HG02588 (cell line): Measurements from ENCODE around the gene NEGR1.

Experiments
- ATAC-seq: cut with Tn5 transposase; IDR thresholded peaks from one replicate; pipeline ENCODE4 v1.9.1; 2021; ENCODE audit warnings: mild to moderate bottlenecking, moderate library complexity; ENCODE audit not compliant: unreplicated experiment

NEGR1 gene

DNA sequence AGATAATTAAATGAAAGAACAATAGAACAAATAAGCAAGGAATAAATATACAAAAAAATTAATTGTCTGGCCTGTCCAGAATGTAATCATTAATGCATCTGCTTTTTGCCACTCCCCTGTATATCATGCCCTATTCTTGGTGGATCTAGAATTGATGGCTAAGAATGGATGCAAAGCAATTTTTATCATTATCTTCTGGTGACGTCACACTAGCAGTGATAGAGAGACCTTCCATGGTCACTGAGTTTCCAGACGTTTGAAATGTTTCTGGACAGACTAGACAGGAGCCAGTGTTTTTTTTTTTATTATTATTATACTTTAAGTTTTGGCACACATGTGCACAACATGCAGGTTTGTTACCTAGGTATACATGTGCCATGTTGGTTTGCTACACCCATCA is 563.0 kb downstream of the NEGR1 start:
- no peak for ATAC-seq

DNA sequence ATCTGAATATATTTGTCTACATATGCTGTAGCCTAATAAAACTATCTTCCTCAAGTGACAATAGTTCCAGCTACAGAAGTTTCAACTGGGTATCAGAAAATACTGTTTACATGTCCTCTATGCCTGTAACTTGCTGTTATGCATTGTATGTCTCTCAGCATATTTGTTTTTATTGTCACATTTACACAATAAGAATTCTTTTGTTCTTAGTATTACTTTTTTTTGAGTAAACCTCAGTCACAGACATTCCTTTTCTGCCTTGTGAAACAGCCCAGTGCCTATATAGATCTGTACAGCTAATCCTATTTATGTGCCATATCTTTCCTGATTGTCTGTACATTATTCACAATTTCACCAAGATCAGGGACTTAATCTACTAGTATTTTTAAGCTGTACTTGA is 565.2 kb downstream of the NEGR1 start:
- no peak for ATAC-seq

DNA sequence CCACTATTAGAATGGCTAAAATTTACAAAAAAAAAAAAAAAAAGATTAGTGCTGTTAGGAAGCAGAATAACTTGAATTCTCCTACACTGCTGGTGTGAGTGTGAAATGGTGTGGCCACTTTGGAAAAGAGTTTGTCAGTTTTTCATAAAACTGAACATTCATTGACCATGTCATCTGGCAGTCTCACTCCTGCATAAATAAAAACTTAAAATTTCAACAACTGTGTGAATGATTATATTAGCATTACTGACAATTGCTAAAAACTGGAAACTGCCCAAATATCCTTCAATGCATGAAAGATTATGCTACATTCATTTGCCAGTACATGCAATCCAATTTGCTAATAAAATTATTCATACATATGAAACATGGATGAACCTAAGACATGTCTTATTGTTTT is 570.9 kb downstream of the NEGR1 start:
- no peak for ATAC-seq

DNA sequence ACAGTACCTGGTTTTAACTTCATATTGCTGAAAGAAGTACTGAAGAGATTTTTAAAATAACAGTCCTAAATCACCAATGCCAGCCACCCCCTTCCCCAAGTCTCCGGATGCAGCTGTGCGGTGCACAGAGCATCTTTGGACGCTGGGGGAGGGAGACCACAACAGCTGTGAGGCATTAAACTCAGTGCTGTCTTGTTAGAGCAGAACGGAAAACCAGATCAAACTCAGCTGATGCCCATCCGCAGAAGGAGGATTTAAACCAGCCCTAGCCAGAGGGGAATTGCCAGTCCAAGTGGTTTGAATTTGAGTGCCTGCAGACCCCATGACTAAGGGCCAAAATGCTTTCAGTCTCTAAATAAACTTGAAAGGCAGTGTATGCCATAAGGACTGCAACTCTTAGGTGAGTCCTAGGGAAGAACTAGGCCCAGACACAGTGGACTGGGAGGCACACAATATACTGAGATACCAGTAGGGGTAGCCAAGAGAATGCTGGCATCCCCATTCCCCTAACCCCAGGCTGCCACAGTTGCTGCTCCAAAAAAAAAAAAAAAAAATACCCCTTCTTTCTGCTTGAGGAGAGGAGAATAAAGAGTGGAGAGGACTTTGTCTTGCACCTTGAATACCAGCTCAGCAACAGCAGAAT is 576.2 kb downstream of the NEGR1 start:
- ATAC-seq: no peak

DNA sequence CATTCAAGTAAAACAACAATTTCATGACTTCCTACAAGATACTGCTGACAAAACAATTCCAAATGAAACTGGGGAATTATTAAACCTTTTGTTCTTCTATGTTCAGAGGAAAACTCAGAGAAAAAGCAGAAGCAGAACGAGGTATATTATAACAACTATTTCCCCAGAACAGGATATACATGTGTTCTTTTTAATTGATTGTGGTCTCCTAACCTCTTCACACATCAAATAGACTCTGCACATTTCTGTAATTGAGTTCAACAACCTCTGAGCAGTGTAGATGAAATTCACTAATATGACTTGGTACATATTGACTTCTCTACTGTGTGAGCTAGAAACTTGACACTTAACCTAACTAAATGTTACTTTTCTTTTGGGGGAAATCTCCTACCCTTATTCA is 584.2 kb downstream of the NEGR1 start:
- ATAC-seq: no peak

DNA sequence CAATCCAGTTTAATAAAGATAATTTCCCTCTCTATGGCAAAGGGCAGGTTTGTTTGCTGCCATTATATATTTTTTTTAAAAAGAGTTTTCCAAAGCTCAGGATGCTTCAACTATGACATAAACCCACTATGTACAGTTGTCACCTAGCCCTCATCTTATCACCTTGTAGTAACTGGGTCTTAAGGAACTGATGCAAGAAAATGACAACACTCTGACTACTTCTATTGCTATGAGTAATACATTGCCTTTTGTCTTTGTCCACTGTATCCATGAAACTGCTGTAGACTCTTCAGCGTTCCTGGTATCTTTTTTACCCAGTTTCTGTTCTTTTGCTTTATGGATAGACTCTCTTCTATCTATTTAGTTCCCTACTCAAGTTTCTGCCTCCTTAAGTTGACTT is 586.5 kb downstream of the NEGR1 start:
- ATAC-seq: no peak

DNA sequence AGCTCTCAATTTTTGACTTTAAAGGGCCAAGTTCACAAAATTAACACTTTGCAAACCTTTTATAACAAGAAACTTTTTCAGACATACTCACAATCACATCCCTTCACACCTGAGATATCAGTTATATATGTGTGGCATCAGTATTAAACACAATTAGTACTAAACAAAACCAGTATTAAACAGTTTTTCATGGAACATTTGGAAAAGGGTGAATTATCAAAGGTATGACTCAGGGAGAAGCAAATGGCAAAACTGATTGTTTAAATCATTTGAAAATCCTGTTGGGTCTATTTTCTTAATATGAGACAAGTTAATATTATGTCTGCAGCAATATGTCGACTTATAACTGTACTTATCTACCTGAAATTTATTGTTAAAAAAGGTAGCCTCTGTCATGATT is 587.3 kb downstream of the NEGR1 start:
- ATAC-seq: no peak

DNA sequence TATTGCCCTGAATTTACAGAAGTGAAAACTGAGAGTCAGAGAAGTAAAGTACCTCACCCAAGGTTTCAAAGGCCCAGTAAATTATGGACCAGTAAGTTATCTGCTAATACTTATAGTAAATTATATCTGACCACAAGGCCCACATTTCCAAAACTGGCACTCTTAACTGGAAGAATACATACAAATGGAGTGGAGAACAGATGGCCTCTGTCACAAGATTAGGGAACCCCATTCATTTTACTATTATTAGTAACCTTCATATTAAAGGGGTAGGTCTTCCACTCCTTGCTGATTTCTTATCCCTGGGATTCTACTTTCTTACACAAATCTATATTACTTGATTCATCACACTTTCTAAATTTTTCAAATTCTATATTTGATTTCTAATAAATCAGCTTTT is 588.8 kb downstream of the NEGR1 start:
- no peak for ATAC-seq

DNA sequence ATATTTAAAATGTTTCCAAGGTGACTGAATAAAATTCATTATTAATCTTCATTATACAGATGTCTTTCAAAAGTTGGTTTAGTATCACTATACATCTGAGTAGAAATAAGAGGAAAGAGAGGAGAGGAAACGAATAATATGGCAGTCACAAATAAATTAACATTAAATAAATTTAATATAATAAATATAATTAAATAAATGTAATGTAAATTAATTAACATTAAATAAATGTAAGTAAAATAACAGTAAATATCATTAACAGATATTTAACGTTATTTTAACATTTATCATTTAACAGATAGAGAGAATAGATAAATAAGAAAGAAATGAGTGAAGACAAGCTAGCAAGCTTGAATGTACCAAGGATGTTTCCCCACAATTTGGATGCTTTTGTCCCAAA is 592.7 kb downstream of the NEGR1 start:
- no peak for ATAC-seq

DNA sequence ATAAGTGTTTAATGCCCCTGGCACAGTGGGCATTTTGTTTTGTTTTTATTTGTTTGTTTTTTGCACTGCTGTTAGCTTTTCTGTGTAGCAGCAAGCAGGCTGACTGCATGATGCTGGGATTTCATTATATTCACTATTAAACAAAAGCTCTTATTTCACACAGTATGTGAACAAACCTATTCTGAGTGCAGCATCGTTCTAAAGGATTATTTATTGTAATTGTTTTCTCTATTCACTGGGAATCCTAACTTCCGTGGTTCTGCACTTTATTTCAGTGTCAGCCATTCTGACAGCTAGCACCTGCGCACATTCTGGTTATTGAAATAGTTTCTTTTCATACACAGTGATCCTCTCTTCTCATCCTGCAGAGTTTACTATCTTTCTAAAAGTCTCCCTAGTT is 595.0 kb downstream of the NEGR1 start:
- ATAC-seq: no peak

DNA sequence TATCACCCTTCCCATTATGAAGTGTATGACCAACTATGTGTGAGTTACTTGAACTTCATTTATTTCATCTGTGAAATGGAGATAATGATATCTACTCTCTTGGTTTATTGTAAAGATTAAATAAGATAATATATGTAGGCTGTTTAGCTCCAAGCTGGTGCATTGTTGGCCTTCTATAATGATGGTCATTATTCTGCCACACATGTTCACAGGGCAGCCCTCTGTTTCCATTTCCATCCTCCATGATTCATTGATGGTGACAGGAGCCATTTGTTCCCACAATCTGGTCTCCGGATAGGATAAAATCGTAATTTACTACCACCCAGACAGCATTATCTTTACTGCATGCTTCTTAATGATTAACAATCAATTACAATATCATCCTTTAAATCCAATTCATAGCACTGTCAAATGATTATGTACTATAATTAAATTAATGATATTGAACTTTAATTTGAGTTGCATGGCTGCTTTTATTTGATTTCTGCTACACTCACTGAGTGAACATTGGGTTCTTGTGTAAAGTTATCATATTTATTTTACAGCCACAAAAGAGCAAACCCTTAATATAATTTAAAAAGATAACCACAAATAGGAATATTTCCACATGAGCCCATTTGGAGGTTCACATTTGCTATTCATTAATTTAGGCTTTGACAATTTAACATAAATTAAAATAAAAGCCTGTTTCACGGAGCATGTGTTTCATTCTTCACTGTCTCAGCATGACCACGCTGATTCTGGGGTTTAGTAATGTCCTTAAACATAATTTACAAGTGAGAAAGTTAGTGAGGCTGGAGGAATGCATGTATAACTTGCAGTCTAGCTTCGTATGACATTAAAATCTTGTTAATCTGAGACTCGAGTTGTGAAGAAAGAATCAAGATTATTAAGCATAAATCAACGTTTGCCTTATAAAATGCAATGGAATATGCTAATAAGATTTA is 605.1 kb downstream of the NEGR1 start:
- ATAC-seq: no peak

DNA sequence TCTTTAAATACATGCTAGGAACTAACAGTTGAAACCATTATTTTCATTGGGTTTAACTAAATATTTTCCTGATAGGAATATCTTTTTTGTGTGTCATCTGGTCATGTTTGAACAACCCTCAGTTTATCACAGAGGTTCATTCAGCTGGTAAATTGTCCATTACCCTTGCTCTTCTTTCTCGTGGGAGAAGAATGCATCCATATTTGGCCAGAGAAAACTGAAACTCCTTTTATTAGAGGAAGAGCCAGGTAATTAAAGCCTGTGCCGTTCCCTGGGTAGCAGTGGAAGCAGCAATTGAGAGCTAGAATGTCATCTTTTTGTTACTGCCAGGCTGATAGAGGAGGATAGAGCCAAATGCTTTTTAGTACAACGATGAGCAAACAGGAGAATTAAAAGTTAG is 614.3 kb downstream of the NEGR1 start:
- no peak for ATAC-seq

DNA sequence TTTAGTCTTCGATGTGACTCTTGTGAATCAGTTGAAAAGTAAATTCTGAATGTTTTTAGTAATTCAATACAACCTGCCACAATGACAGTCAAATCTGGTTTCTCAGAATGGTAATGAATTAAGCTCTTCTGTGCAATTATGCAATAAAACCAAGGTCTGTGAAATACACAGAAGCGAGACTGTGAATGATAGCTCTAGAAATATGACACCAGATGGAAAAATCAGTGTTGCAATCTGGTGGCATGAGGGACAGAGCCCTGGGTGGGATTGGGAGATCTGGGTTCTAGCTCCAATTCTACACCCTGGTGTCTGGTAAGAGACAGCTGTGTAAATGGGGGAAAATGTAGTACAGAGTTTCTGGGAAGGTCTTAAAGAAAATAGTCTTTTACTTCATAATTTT is 615.1 kb downstream of the NEGR1 start:
- no peak for ATAC-seq

DNA sequence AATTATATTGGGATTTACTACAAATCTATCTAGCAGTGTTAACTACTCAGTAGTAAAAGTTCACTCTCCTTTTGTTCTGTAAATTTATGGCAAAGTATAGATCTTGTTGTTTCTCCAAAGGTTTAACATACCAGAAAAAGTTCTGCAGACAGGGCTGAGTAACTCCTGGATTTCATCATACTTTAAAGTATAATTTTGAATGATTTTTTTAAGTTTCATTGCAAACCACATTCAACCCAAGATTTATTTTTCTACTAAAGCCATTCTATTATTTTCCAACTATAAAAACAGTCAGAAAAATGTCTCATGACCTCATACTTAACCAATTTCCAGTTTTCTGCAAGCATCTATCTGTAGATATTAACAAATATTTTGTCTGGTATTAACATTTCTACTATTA is 615.7 kb downstream of the NEGR1 start:
- ATAC-seq: no peak

DNA sequence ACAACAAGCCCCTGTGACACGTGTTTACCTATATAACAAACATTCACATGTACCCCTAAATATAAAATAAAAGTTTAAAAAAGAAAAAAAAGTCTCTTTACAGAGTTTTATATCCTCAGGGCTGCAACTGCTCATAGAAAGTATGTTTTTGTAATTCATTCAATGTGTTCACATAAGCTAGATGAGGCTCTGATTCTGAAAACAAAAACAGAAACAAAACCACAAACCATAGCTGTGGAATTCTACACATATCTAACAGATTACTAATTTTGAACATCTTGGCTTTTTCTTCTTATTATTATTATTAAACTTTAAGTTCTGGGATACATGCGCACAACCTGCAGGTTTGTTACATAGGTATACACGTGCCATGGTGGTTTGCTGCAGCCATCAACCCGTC is 621.9 kb downstream of the NEGR1 start:
- ATAC-seq: no peak

DNA sequence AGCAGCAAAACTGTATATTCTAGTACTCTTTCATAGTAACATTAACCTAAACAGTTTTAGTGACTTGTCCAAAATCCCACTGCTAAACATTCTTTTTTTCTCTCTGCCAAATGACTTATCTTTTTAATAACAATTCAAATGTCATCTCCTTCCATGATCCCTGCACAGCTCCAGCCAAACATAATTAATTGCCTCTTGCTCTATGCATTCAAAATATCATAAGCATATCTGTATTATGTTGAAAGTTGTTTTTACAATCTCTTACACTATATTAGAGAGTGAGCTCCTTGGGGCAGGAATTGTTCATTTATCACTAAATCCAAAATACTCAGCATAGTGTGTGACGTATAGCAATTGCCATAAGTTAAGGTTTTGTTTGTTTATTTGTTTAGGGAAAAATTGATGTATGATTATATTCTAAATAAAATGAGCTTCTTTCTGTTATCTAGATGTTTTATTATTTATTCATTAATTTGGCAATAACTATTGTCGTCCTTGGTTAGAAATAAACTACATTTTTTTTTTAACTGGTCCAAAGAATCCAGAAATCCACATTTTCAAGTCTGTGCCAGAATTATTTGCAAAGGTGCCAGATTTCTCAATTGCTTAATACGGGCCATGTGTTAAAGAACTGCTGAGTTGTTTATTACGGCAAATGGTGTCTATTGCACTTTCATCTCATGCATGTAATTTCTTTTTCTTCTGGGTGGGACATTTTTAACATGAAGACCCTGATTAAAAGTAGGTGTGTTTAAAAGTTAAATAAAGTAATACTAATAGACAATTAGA is 624.3 kb downstream of the NEGR1 start:
- no peak for ATAC-seq

DNA sequence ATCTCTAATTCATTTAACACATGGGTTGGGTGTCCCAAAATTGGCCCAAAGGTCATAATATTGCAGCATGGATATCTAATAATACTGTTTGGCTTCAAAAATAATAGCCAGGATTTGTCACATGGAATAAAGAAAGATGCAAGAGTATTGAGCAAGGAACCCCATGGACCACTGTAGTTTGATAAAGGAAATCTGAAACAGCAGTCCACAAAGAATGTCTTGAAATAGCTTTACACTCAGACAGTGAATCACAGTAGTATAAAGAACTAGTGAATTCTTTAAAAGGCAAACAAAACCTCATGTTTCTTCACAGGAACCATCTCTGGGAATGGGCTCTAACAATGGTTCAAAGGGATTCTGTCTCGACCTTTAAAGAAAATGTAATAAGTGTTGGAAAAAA is 625.4 kb downstream of the NEGR1 start:
- no peak for ATAC-seq

DNA sequence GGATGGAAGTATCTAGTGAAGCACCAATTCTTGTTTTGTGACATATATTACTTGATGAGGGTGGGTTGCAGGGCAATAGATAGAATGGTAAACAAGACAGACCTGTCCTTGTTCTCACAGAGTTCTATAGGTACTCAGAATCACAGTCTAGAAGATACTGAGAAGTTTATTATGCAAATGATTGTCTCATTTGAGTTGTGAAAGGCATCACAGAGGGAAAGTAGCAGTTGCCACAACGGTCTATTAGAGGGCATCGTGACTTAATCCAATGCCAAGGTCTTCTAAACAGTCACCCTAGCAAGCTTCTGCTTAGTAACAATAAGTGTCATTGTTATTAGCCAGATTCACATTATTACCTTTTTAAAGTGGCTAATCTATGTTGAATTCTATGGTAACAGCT is 626.7 kb downstream of the NEGR1 start:
- ATAC-seq: no peak

DNA sequence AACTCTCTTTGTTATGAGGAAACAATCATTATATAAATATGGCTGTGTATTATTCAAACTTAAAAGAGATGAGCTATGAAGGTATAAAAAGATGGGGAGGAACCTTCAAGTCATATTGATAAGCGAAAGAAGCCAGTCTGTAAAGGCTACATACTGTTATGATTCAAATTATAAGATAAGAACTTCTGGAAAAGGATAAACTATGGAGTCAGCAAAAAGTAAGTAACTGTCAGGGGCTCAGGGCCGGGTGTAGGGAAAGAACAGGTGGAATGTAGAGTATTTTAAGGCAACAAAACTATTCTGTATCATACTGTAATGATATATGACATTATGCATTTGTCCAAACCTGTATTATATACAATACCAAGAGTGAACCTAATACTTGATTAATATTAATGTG is 628.4 kb downstream of the NEGR1 start:
- no peak for ATAC-seq

DNA sequence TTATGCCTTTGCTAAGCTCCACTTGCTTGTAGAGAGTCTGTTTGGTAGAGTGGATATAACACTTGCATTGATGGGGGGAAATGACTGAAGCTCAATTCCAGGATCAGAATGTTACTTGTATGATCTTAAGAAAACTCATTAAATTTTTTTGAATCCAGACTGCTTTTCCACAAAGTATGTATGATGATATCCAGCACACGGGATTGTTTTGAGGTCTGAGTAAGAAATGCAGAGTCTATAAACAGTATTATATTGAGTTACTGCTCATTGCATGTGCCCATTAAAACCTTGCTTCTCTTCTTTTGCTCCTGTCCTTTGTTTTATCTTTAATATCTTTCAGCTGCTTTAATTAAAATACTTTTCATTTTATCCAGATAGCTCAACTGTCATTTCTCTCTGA is 631.1 kb downstream of the NEGR1 start:
- no peak for ATAC-seq

DNA sequence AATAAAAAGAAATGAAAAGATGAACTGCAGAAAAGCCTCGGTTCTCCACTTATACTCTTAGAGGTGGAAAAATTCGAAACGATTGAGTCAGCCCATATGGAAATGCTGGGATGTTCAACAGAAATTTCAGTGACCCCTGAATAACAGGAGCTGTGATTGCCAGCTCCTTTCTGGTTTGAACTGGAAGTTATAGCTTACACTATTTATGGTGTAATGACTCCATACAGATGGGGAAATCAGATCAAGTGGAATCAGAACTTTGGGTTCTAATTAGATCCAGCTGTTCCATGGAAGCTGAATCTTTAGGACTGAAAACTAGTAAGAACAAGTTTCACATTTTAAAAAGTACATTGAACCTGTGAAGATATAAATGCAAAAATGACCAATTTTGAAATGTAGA is 632.2 kb downstream of the NEGR1 start:
- ATAC-seq: no peak

DNA sequence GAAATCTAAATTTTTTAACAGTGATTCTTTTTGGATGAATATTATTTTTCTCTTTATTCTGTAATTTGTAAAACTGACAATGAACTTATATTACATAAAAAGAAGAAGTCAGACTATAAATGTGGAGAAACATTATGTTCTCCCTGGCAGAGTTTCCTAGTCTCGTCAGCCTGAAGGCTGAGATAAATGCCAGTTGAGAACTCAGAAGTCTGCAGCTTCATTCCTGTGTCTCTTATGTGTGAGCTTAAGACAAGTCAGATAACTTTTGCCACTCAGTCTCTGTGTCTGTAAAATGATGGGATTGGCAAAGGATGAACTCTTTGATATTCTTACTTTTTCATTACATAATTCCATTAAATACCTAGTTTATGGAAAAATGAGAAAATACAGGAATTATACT is 632.7 kb downstream of the NEGR1 start:
- no peak for ATAC-seq
